ENCODE measurements around the gene VWA2.
"Not testable (repeated sequence)": the region's sequence is repeated elsewhere in the genome, so short reads cannot be mapped to it uniquely, and the experiment has no call there.

The VWA2 gene

DNA sequence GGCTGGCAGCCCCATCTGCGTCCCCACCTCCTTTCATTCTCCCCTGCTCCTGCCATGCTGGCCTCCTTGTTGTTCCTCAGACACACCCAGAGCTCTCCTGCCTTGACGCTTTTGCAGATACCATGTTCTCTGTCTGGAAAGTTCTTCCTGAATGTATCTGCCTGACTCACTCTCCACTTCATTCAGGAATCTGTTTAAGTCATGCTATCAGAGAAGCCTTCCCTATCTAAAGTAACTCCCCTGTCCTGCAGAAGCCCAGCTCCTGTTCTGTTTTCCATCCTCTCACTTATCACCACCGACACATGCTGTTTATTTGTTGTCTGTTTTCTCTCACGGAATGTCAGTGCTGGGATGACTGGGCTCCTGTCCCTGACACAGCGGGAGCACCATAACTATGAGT lies 83.3 kb downstream of the VWA2 start:
- no peak for DNase-seq

DNA sequence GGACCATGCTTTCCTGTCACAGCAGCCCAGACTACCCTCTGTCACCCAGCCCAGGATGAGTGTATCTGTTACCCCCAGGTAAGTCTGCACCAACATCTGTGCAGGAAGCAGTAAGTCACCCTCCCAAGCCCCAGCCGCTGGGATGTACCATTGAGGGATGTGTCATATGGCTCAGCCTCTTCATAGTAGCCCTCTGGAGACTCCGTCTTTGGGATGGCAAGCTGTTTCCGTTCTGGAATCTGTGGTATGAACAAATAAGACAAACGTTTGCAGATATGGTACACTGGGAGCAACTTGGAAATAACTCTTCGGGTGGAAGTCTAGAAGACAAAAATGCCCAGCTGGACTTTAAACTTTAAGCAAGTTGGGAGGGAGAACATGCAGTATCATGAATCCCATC lies 84.0 kb downstream of the VWA2 start:
- no peak for DNase-seq

DNA sequence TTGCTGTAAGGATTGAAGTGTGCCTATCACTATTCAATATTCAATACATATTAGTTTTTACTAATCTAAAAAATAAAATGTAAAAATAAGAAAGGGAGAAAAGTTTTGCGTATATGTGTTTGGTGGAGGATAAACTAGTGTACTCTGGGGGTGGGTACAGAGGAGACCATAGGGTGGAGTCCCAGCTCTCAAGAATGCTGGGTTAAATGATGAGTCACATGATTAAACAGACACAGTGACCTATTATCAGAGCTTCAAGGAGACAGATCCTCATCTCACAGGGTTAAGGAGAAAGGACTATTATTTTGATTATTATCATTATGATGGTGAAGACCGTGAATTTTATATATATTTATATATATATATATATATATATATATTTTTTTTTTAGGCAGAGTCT lies 87.7 kb downstream of the VWA2 start:
- DNase-seq, result no peak

DNA sequence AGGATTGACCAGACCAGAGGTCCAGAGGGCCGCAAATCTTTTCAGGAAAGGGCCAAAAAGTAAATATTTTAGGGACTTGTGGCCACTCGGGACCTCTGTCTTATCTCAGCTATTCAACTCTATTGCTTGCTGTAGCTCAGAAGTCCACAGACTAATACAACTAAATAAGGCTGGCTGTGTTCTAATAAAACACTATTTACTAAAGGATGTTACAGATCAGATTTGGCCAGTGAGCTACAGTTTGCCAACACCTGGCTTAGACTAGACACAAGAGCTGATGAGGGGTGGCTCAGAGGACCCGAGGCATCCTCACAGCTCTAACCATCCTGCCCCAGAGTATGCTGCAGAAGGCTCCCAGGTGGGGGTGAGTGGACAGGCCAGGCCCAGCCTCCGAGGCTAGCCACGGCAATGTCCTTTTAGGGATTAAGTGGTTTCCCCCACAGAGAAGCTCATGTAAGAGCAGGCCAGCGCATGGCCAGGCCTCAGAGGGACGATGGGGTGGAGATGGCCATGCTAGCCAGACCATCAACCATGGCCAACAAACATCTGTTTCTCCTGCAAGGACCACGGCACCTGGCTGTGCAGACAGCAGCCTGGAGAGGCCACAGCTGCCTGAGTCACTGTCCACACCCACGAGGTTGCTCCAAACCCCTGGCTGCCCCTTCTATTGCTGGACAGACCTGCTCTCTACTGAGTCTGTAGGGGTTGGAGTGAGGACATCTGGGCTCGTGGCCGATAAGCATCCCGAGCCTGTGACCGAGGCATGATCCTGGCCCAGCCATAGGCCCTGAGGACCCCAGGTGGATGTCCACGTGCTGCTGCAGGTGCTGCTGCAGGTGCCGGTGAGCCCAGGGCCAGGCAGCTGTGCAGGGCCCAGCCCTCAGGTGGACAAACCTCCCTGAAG lies 88.7 kb downstream of the VWA2 start:
- DNase-seq, result no peak

DNA sequence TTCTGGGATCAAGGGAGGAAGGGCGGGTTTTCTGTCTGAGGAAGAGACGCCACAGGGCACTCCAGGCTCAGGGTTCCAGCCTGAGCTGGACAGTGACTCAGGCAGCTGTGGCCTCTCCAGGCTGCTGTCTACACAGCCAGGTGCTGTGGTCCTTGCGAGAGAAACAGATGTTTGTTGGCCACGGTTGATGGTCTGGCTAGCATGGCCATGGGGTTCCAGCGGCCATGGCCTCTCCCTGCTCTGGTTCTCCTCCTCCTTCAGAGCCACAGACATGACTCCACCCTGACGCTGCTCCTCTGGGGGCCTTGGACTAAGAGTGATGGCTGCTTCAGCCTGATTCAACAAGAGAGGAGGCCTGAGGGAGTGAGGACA lies 89.4 kb downstream of the VWA2 start:
- no peak for DNase-seq

DNA sequence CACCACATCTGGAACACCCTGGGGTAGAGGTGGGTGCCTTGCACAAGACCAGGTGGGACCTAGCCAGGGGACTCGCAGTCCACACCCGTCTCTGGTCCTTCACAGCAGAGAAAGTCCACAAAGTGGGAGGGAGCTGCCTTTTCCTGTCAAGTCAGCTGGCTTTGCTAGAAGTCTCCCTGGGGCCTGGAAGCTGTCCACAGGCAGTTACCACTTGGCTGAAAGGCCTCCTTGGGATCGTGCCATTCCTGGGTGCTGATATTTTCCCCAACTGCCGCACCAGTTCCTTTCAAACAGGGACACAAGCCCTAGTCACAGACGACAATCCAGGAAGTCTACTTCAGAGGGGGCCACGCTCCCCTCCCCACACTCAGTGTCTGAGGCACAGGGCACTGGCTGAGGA lies 89.8 kb downstream of the VWA2 start:
- DNase-seq, result no peak

DNA sequence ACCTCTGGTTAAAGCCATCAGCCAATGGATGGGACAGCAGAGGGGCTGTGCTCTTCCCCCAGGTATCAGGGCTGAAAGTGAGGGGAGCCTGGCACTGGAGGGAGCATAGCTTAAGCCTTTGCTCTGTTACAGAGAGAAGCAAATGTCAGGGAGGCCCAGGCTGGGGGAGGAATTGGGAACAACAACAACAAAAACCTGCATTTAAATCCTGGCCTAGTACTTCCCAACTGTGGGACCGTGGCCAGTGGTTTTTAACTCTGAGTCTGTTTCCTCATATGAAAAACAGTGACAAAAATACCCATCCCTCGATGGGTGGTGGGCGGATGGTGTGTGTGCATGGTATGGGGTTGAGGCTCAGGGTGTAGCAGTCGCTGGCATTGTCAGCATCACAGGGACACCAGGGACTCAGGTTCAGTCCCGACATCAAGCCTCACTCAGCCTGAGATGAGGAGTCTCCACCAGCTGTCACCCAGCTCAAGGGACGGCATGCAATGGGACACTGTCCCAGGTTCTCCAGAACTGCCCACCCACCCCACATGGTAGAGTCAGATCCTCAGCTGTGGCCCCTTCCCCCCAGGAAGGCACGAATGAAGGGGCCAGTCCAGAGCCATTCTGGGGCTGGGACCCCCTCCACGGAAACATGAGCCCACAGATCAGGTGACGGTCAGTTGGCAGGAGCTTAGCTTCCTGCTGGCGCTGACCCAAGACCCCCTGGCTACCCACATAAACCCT lies 90.7 kb downstream of the VWA2 start:
- no peak for DNase-seq

DNA sequence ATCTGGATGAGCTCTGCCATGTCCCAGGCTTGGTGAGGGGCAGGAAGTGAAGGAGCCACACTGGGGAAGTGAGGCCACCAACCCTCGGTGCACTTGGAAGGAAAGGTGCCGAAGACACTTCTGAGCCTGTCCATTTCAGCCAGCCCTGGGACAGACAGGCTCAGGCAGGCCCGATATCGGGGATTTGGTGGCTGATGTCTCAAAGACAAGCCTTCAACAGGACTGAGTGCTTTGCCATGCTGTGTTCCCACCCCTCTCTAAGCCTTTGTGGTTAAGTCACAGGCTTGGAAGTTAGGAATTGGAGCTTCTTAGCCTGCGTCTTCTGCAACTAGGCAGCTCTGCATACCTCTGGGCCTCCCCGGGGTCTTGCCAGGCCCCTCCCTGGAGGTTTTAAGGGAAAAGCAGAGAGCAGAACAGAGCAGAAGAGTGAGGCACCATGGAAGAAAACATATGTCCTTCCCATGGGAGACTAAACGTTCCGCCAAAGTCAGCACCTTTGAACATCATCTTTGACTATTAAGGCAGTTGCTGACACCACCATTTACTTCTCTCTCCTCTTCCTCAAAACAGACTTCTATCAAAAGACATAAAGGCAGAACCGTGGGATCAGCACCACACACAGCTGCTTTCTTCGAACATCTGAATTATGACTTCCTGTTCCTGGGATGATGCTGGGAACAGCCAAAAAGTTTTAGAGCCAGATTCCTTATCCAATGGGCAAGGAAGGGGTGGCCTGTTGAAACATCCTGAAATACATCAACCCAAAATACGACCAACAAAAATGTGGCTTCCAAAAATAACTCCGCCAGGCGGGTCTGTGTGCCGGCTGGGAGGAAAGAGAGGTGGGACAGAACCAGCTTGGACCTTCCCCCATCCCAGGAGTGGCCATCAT lies 93.5 kb downstream of the VWA2 start:
- DNase-seq, result no peak

DNA sequence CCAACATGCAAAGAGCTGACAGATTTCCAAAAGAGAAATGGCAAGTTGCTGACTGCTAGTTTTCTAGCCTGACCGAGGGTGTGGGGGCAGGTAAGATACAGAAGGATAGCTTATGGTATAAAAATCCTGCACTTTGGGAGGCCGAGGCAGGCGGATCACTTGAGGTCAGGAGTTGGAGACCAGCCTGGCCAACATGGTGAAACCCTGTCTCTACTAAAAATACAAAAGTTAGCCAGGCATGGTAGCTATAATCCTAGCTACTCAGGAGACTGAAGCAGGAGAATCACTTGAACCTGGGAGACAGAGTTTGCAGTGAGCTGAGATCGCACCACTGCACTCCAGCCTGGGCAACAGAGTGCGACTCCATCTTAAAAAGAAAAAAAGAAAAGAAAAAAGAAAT lies 94.4 kb downstream of the VWA2 start:
- DNase-seq, result not testable (repeated sequence)

DNA sequence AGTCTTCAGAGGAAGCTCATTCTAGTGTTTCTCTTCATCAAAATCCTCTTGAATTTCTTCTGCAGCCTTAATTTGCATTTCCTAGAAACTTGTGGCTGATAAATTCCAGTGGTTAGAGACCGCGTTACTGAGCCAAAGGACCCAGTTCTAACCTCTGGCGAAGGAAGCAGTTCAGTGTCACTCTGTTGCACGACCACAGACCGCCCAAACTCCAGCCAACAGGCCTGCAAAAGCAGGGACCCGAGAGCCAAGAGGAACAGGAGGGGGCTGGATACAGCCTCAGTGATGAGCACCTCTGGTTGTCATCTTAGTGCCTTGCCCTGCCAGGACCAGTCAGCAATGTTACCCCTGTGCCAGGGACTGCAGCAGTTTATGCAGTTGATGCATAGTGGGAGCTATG lies 95.2 kb downstream of the VWA2 start:
- DNase-seq, result no peak

DNA sequence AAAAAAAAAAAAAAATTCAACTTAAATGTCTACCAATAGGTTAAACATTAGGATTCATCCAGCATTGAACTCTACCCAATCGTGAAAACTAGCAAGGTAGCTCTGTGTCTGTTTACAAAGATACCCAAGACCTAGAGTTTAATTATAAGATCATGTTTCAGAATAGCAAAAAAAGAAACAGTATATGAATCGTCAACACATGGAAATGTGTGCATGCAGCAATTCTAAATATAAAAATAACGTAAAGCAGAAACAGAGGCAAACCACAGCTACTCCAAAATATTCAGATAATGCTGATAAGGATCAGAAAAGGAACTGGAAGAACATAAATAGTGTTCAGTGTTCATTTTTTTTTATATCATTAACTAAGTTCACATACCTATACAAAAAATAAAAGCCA lies 96.6 kb downstream of the VWA2 start:
- no peak for DNase-seq

DNA sequence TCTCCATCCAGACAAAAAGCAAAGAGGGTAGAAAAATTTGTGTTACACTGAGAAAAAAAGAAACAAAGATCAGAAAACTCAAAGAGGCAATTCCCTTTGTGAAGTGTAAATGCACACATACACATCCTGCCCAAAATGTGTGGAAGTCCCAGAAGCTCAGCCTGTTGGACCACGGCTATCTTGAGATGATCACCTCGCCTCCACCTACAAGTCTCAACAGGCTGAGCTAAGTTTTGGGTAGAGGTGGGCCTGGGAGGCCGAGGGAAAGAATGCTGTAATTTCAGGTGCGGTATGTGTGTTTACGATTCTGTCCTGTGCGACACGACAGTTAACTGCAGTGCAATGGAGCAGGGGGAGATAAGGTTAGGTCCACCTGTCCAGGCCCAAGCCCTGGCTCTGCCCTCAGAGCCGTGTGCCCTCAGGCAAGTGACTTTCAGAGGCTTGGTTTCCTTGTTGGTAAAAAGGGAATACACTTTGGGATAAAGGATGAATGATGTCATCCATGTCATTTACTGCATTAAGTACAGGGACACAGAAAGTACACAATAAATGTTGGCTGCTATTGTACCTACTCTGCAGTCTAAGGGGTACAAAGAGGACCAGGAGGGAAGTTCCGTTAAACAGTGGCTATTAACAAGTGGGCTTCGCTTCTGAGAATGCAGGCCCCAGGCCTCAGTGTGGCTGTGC lies 97.9 kb downstream of the VWA2 start:
- DNase-seq, result no peak

DNA sequence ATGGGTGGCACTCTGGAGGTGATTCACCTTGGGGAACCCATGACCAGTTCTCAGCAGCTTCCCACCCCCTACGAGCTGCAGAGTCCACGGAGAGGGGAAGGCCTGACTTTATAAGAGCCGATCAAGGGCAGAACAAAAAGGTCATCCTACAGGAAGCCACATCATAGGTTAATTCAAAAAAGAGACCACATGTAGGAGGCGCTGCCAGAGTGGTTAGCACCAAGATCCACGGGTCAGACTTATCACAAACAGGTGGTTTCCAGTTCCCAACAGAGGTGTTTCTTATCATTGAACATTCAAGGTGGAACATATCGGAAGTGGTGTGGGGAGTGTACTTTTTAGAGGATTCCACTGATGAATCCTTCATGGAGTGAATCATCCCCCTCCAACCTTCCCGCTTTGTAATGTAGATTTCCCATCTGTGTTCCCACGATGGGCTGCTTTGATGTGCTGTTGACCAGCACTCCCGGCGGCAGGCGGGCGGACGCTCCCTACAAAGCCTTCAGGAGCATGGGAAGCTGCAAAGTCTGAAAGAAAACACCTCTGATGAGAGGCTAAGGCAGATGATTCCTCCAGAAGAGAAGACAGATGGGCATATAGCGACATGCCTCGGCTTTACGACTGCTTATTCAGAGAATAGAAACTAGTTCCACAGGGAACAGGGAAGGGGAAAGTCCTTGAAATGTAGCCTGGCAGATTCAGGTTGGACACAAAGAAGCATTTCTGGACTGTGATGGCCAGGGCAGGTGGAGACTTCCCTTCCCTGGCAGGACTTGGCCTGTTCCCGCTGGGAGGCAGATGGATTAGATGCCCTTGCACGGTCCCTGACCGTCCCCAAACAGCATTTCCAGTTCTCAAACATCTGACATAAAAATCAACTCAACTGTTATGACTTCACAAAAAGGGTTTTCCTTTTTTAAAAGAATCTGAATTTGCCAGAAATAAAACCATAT lies 98.7 kb downstream of the VWA2 start:
- no peak for DNase-seq

DNA sequence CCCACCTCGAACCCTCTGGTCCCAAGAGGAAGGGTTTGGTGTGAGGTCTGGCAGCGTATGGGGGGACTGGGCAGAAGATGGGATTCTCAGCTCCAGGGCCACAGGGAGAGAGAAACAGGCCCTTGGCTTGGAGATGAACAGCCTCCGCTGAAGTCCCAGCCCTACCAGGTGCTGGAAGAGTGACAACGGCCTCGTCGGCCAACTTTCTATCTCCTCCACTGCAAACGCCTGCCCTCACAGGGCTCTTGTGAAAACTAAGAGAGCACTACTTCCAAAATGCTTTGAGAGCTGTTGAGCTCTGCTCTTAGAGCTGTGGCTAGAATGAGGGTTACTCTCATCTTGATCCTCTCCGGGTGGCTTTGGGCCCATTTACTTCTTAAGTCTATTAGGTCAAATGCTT lies 101.8 kb downstream of the VWA2 start:
- no peak for DNase-seq
